ENCODE results near the gene ZNHIT1. TPM values are rescaled to one million over a fixed set of nuclear protein-coding genes. Genes with fewer than 3 reads are reported as not detected.

ZNHIT1 gene
- polyA plus RNA-seq, 1 of the 3 experiments (the other 2 are of a cell fraction), result 101 TPM

GRCh38 chr7:101208794-101209193 is 9.2 kb upstream of the ZNHIT1 start:
- no peaks in the 10 kb centered on the region for H4K20me1 ChIP-seq (ENCODE audit: insufficient read depth)
- POLR2A ChIA-PET, result interaction anchor here (1.2 kb wide), 1 partner anchor 43 kb away, joined by 3 read pairs; the partner anchor contains the start of gene VGF

More at GRCh38 chr7:101208794-101209193, 9.2 kb upstream of the ZNHIT1 start:
- WGBS (ENCODE audit: low lambda C conversion rate), result 97% methylated on average over 14 of the region's 14 CpGs
- Histone ChIP-seq H3K4me1 (ENCODE audit: control insufficient read depth in 1 of 2, insufficient read depth in 2 of 2, low read depth in 1 of 2, low read length in 1 of 2) (no peaks in the 10 kb centered on the region), H3K4me2 (no peak overlapping the region), H3K27me3 (ENCODE audit: insufficient read depth) (no peaks in the 10 kb centered on the region), H3F3A (replicated peaks; ENCODE audit: insufficient read depth) (peaks cover 9% of the 10 kb centered on the region), H3K36me3 (replicated peaks in 1 of 2; ENCODE audit: control insufficient read depth in 1 of 2, insufficient read depth in 2 of 2, low read length in 1 of 2) (peaks cover 17 to 40% of the 10 kb centered on the region in 2 experiments), H3K9ac (no peak overlapping the region), H2AFZ (ENCODE audit: low read depth) (no peak overlapping the region), H3K9me3 (no peaks in the 10 kb centered on the region), H3K9me2 (no peaks in the 10 kb centered on the region), H3K4me3 (ENCODE audit: low read depth in 2 of 2, low read length in 1 of 2) (no peak overlapping the region), H3K27ac (ENCODE audit: low read depth in 2 of 2, low read length in 1 of 2) (no peak overlapping the region), H3K79me2 (ENCODE audit: insufficient read depth) (peaks cover under 1% of the 10 kb centered on the region; the same call in 1 of the 2 replicates)
- no peak for DNase-seq
- CTCF ChIA-PET, result interaction anchor here (1.3 to 2.5 kb wide), 3 partner anchors 13 to 71 kb away, joined by 3 to 10 read pairs (median 5); no protein-coding TSS in a partner anchor
- no peak for TF ChIP-seq TAF1 (IDR thresholded peaks at IDR 0.05; ENCODE audit: borderline replicate concordance, low read depth, low read length)
- no peak for TF ChIP-seq IRF3 (IDR thresholded peaks at IDR 0.05; ENCODE audit: low read depth, low read length)
- TF ChIP-seq CHD2 (IDR thresholded peaks at IDR 0.05; ENCODE audit: low read length, partially characterized antibody), result no peak
- no peak for TF ChIP-seq FOXJ3 (CRISPR knock-in tag; IDR thresholded peaks at IDR 0.05)
- no peak for TF ChIP-seq USF1 (IDR thresholded peaks at IDR 0.05; ENCODE audit: borderline replicate concordance, low read depth)
- TF ChIP-seq RFX5 (IDR thresholded peaks at IDR 0.05; ENCODE audit: low read length), result no peak
- no peak for TF ChIP-seq FOXM1 (IDR thresholded peaks at IDR 0.05; ENCODE audit: low read depth)
- no peak for TF ChIP-seq REST (IDR thresholded peaks at IDR 0.05; ENCODE audit: low read depth, low read length)
- TF ChIP-seq NFIC (IDR thresholded peaks at IDR 0.05; ENCODE audit: borderline replicate concordance), result no peak
- no peak for TF ChIP-seq JUND (IDR thresholded peaks at IDR 0.05)
- TF ChIP-seq ELF1 (IDR thresholded peaks at IDR 0.05), result no peak
- TF ChIP-seq MXI1 (IDR thresholded peaks at IDR 0.05; ENCODE audit: low read depth, low read length), result no peak
- no peak for TF ChIP-seq USF2 (IDR thresholded peaks at IDR 0.05; ENCODE audit: borderline replicate concordance, low read depth, low read length)
- no peak for TF ChIP-seq MAX (IDR thresholded peaks at IDR 0.05; ENCODE audit: low read depth)
- no peak for TF ChIP-seq EP300 (IDR thresholded peaks at IDR 0.05; ENCODE audit: borderline replicate concordance in 1 of 2, low read depth in 1 of 2, low read length in 1 of 2)
- TF ChIP-seq RXRA (IDR thresholded peaks at IDR 0.05; ENCODE audit: borderline replicate concordance, low read depth), result no peak
- no peak for TF ChIP-seq EZH2phosphoT487 (IDR thresholded peaks at IDR 0.05; ENCODE audit: borderline replicate concordance, low read depth)
- no peak for TF ChIP-seq RCOR1 (IDR thresholded peaks at IDR 0.05; ENCODE audit: low read length)
